ENCODE measurements around the gene SH2B3. TPM values are rescaled to one million over a fixed set of nuclear protein-coding genes. Genes with fewer than 3 reads are reported as not detected.

The SH2B3 gene
- total and polyA plus RNA-seq, 2 donors from 2014 or later = 7.3 to 35.0 TPM

DNA sequence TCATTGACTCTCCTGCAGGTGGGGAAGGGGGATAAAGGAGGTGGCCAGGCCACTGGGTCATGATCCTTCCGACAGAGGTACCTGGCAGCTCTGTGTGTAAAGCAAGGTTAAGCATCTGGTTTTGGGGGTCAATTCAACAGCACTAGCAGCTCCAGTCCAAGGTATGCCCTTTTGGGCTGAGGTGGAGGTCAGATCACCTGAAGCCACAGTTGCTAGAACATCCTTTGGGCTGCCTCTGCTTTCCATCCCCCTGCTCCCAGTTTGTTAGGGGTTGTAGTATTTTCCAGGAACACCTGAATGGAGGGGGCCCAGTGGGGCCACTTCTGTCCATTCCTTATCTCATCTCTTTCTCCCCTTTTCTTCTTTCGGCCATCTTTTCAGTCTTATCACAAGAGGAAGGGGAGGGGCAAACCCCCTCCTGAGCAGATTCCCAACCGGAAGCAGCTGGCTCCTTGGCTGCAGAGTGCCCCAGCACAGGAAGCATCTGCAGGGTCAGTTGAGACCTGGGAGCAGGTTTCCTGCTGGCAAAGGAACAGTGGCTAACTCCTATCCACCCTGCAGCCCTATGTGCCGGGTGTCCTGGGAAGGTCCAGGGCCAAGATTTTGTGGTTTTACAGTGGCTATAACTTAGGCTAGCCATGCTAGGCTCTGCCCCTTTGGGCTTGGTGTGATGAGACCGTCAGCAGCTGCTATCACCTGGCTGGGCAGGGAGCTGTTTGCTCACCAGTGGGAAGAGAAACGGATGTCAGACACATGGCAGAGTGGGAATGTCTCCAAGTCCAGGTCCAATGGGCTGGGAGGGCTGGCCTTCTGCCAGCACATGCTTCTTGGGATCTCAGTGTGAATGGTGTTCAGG, 40.2 kb downstream of the SH2B3 start:
- TF ChIP-seq, protein P1, sequence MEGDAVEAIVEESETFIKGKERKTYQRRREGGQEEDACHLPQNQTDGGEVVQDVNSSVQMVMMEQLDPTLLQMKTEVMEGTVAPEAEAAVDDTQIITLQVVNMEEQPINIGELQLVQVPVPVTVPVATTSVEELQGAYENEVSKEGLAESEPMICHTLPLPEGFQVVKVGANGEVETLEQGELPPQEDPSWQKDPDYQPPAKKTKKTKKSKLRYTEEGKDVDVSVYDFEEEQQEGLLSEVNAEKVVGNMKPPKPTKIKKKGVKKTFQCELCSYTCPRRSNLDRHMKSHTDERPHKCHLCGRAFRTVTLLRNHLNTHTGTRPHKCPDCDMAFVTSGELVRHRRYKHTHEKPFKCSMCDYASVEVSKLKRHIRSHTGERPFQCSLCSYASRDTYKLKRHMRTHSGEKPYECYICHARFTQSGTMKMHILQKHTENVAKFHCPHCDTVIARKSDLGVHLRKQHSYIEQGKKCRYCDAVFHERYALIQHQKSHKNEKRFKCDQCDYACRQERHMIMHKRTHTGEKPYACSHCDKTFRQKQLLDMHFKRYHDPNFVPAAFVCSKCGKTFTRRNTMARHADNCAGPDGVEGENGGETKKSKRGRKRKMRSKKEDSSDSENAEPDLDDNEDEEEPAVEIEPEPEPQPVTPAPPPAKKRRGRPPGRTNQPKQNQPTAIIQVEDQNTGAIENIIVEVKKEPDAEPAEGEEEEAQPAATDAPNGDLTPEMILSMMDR (IDR thresholded peaks at IDR 0.05; ENCODE audit: borderline replicate concordance, extremely low read depth, insufficient read depth) = no peak
- peaks cover 10 to 27% (median 15%) of the 10 kb centered on the region in 3 donors for H3K36me3 ChIP-seq (ENCODE audit: control insufficient read depth in 2 of 3, insufficient read depth in 3 of 3, low read length in 3 of 3)
- intact Hi-C loops (cut with DNase I) = no loop called here
- peak overlapping the region; percentile 74 to 80 for H3K27ac ChIP-seq (ENCODE audit: low read depth in 2 of 2, low read length in 2 of 2)
- DNase-seq = peak in 2 of 5 donors; percentile 60 to 81
- H3K9ac ChIP-seq (ENCODE audit: low read length in 3 of 3) = peak overlapping the region in 1 of 3 donors; percentile 63
- H3K4me3 ChIP-seq (ENCODE audit: low read length in 3 of 3) = no peak overlapping the region
- FAIRE-seq = no peak
- no peaks in the 10 kb centered on the region for H3K27me3 ChIP-seq (ENCODE audit: control insufficient read depth, insufficient read depth, low read length)
- peaks cover 0 to 48% (median 38%) of the 10 kb centered on the region in 3 donors for H3K4me1 ChIP-seq (ENCODE audit: control insufficient read depth in 2 of 3, insufficient read depth in 2 of 3, low read depth in 1 of 3, low read length in 3 of 3)
- H3K9me3 ChIP-seq (ENCODE audit: control insufficient read depth in 2 of 3, insufficient read depth in 1 of 3, low read length in 3 of 3) = no peaks in the 10 kb centered on the region

DNA sequence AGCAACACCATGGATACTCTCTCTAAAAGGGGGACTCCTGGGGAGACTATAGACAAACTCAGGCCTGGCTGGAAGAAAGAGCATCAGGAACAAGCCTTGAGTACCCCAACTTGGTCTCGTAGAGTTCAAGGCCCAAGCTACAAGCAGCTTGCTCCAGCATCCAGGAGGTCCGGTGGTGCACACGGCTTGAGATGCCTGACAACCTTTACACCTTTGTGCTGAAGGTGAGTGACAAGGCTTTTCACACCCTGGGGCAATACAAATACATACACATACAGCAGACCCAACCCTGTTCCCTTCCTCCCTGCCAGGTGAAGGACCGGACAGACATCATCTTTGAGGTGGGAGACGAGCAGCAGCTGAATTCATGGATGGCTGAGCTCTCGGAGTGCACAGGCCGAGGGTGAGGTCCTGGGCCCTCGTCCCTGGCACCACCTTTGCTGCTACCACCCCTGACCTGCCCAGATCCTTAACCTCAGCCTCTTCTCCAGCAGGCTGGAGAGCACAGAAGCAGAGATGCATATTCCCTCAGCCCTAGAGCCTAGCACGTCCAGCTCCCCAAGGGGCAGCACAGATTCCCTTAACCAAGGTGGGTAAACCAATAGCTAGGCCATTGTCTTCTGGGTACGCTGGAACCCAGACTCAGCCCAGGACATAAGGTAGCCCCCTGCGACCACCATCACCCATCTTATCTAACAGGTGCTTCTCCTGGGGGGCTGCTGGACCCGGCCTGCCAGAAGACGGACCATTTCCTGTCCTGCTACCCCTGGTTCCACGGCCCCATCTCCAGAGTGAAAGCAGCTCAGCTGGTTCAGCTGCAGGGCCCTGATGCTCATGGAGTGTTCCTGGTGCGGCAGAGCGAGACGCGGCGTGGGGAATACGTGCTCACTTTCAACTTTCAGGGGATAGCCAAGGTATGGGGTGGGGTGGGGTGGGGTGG, 41.2 kb downstream of the SH2B3 start:
- intact Hi-C loops (cut with DNase I) = no loop called here
- TF ChIP-seq, protein P1 (IDR thresholded peaks at IDR 0.05; ENCODE audit: borderline replicate concordance, extremely low read depth, insufficient read depth) = no peak
- H3K9ac ChIP-seq (ENCODE audit: low read length in 3 of 3) = peak overlapping the region in 1 of 3 donors; percentile 63
- no peaks in the 10 kb centered on the region for H3K9me3 ChIP-seq (ENCODE audit: control insufficient read depth in 2 of 3, insufficient read depth in 1 of 3, low read length in 3 of 3)
- no peaks in the 10 kb centered on the region for H3K27me3 ChIP-seq (ENCODE audit: control insufficient read depth, insufficient read depth, low read length)
- peak overlapping the region; percentile 74 to 80 for H3K27ac ChIP-seq (ENCODE audit: low read depth in 2 of 2, low read length in 2 of 2)
- no peak overlapping the region for H3K4me3 ChIP-seq (ENCODE audit: low read length in 3 of 3)
- peaks cover 0 to 48% (median 42%) of the 10 kb centered on the region in 3 donors for H3K4me1 ChIP-seq (ENCODE audit: control insufficient read depth in 2 of 3, insufficient read depth in 2 of 3, low read depth in 1 of 3, low read length in 3 of 3)
- no peak for FAIRE-seq
- peaks cover 15 to 28% (median 16%) of the 10 kb centered on the region in 3 donors for H3K36me3 ChIP-seq (ENCODE audit: control insufficient read depth in 2 of 3, insufficient read depth in 3 of 3, low read length in 3 of 3)
- DNase-seq = peak in 1 of 5 donors; percentile 51

DNA sequence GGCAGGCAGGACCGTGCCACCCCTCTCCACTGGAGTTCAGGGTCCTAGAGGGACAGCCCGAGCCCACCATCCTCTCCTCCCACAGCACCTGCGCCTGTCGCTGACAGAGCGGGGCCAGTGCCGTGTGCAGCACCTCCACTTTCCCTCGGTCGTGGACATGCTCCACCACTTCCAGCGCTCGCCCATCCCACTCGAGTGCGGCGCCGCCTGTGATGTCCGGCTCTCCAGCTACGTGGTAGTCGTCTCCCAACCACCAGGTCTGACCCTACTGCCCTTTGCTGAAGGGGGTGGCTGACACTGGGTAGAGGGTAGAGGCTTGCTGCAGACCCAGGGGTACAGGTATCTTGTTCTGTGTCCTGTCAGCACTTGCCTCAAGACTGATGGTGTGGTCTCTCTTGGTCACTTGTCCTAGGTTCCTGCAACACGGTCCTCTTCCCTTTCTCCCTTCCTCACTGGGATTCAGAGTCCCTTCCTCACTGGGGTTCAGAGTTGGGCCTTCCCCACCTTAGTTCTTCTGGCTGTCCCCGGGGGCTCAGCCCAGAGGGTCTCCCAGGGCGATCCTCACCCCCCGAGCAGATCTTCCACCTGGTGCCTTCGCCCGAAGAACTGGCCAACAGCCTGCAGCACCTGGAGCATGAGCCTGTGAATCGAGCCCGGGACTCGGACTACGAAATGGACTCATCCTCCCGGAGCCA, 42.0 kb downstream of the SH2B3 start:
- peaks cover 15 to 28% (median 16%) of the 10 kb centered on the region in 3 donors for H3K36me3 ChIP-seq (ENCODE audit: control insufficient read depth in 2 of 3, insufficient read depth in 3 of 3, low read length in 3 of 3)
- no peaks in the 10 kb centered on the region for H3K27me3 ChIP-seq (ENCODE audit: control insufficient read depth, insufficient read depth, low read length)
- no peak overlapping the region for H3K4me3 ChIP-seq (ENCODE audit: low read length in 3 of 3)
- intact Hi-C loops (cut with DNase I) = no loop called here
- H3K27ac ChIP-seq (ENCODE audit: low read depth in 2 of 2, low read length in 2 of 2) = no peak overlapping the region
- no peak for DNase-seq
- no peaks in the 10 kb centered on the region for H3K9me3 ChIP-seq (ENCODE audit: control insufficient read depth in 2 of 3, insufficient read depth in 1 of 3, low read length in 3 of 3)
- H3K4me1 ChIP-seq (ENCODE audit: control insufficient read depth in 2 of 3, insufficient read depth in 2 of 3, low read depth in 1 of 3, low read length in 3 of 3) = peaks cover 0 to 43% (median 38%) of the 10 kb centered on the region in 3 donors
- H3K9ac ChIP-seq (ENCODE audit: low read length in 3 of 3) = no peak overlapping the region
- TF ChIP-seq, protein P1 (IDR thresholded peaks at IDR 0.05; ENCODE audit: borderline replicate concordance, extremely low read depth, insufficient read depth) = no peak
- FAIRE-seq = no peak
